ENCODE data around the gene GAB1.
A peak's percentile ranks its signal among the peaks of the same experiment; 100 is the strongest.

The GAB1 gene

DNA sequence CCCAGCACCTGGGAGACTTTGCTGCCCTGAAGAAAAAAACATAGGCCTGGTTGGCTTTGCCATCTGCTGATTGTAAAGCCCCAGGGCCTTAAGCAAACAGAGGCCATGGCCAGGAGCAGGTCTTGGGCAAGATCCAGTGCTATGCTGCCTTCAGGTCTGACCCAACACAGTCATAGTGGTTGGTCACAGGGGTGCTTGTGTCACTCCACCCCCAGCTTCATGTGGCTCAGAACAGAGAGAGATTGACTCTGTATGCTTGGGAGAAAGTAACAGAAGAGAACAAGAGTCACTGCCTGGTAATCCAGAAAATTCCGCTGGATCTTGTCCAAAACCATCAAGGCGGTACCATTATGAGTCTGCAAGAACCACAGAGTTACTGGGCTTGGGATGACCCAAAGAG, 152.4 kb downstream of the GAB1 start:
- no peak for DNase-seq (ENCODE audit: low read depth)

DNA sequence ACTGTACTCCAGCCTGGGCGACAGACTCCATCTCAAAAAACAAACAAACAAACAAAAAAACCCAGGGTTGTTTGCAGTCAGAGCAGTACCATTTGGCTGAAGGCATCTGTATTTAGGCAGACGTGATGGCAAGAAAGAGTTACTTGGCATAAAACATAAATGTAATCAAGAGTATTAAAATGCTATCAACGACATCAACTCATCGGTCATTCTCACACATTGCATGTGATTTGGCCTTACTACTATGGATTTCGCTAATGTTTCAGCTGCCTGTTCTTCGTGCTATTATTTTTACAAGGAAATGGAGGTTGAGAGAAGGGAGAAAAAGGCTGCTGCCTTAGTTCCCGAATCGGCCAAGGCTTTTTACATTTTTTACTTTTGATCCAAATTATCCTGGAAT, 161.3 kb downstream of the GAB1 start:
- no peak for DNase-seq (ENCODE audit: low read depth)

DNA sequence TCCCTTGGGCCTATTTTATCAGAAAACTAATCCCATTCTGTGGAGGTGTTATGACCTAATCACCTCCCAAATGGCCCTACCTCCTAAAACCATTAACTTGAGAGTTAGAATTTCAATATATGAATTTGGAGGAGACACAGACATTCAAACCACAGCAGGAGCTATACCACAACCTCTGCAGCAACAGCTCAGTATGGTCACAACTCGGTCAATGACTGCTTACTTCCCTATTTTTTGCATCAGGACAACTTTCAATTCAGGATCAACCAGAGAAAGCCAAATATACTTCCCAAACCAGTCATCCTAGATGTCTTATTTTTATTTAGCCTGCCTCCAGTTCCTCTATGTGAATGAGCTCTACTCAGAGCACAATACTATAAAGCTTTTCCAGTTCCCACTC, 165.6 kb downstream of the GAB1 start:
- no peak for DNase-seq (ENCODE audit: low read depth)

DNA sequence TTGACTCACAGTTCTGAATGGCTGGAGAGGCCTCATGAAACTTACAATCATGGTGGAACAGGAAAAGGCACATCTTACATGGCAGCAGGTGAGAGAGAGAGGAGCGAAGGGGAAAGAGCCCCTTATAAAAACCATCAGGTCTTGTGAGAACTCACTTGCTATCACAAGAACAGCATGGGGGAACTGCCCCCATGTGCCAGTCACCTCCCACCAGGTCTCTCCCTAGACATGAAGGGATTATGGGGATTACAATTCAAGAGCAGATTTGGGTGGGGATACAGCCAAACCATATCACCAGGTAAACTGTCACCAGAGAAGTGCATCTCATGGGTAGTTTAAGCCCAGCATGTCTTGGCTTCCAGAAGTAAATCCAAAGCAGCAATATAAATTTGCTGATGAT, 169.4 kb downstream of the GAB1 start:
- no peak for DNase-seq (ENCODE audit: low read depth)

DNA sequence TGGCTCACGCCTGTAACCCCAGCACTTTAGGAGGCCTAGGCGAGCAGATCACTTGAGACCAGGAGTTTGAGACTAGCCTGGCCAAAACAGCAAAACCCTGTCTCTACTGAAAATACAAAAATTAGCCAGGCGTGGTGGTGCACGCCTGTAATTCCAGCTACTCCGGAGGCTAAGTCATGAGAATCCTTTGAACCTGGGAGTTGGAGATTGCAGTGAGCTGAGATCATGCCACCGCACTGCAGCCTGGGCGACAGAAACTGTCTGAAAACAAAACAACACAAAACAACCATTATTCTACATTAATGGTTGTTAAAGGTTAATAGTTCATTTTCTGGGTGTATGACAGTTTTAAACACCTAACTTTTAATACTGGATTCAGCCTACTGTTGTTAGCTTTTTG, 175.2 kb downstream of the GAB1 start:
- no peak for DNase-seq (ENCODE audit: low read depth)

DNA sequence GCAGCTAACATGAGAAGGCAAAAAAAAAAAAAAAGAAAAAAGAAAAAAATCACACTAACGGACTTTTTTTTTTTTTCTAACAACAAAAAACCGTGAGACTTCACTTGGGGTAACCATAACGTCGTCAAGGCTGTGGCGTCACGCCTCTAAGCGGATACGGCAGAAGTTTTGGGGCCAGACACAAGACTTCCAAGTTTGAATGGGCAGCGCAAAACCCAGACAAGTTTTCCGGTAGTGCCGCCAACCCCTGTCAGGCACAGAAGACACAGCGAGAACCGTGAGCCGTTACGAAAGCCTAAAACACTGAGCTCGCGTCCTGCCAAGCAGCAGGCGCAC, 176.3 kb downstream of the GAB1 start:
- DNase-seq (ENCODE audit: low read depth), result no peak

DNA sequence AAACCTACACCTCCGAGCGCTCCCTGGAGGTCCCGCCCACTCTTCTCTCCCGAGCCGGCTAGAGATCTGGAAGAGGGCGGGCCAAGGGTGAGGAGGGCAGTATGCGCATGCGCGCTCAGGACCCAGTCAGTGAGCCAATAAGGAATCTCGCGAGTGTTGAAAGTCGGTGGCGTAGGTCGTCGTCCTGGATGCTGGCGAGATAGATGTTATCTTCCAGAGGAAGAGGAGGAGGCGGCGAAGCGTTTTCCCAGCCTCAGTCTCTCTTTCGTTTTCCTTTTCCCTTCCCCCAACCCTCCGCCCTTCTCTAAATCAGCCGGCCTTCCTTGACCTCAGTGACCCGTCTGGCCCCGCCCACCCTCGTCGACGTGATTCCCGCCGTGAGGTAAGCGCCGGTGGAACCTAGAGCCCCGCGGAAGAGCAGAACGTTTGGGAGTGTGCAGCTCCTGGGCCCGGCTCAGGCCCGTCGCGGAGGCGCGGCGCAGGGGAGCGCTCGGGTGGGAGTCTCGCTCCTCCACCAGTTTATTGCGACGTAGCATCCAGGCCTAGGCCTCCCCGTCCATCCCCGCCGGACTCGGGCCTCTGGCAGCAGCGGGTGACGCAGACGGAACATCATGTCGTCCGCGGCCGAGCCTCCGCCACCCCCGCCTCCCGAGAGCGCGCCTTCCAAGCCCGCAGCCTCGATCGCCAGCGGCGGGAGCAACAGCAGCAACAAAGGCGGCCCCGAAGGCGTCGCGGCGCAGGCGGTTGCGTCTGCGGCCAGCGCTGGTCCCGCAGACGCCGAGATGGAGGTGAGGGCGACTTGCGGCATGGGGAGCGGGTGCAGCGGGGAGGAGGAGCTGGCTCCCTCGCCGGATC, 176.9 kb downstream of the GAB1 start, which contains the start of gene SMARCA5:
Gene SMARCA5, plus strand, starts transcription at position 389 of the 855 bp plus-strand sequence. Its CDS starts 223 bp downstream, at position 612.
- peak; percentile 93 for DNase-seq (ENCODE audit: low read depth)

DNA sequence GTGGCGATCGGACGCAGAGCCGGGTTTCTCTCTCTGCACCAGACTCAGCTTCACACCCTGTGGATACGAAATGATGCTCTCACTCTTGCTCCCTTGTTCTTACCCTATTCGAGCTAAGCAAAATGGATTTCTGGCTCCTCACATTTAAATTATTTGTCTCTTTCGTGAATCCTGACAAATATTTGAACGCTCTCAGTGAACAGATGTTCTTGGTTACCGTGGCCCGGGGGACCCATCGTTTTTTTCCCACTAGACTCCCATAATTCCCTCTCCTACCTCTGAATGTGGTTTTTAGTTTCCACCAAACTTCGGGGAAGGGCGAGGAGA, 177.5 kb downstream of the GAB1 start:
- DNase-seq (ENCODE audit: low read depth), result no peak

DNA sequence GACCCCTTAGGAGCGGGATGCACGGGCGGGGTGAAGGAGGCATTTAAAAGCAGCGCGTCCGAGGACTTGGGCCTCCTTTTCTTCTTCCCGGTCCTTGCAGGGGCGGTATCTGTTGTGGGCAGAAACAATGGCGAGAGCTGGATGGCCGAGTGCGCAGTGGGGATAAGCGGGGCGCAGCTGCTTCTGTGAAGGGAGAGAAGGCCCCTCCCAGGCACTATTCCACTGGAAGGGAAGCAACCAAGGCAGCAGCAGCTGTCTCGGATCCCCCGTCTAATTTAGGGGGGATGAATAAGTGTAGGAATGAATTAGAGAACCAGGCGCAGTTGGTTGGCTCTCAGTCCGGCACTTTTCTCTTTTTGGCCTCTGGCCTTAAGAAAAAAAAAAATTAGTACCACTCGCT, 177.8 kb downstream of the GAB1 start:
- no peak for DNase-seq (ENCODE audit: low read depth)

DNA sequence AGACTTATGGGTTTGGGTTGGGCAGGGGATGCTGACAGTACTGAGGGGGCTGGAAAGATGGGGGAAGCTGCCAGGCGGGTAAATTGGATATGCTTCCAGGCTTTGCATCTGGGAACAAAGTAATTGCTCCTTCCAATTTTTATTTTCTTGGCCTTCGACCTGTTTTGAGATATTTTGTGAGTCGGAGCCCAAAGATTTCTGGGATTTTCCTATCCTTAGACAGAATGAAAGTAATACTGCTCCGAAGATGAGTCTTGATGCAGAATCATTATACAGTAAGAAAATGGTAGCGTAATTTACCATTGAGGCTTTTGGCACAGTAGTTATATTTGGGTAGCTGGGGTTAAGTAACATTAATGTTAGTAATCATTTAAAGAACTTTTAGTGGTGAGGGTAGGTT, 178.2 kb downstream of the GAB1 start:
- DNase-seq (ENCODE audit: low read depth), result no peak

DNA sequence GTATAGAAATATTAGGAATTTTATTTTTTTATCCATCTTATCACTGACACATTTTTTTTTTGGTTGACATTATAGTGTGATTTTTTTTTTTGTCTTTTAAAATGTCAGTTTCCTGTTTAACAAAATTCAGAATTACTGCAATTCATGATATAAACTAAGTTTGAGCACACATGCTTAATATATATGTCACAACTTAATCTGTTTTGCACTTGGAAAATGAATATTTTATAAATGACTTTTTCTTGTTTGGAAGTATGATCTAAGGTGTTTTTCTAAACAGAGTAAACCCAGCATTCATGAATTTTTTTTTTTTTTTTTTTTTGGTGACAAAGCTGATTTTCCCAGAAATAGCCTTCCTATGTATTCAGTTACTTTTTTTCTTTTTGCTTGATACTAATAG, 179.2 kb downstream of the GAB1 start:
- DNase-seq (ENCODE audit: low read depth), result no peak

DNA sequence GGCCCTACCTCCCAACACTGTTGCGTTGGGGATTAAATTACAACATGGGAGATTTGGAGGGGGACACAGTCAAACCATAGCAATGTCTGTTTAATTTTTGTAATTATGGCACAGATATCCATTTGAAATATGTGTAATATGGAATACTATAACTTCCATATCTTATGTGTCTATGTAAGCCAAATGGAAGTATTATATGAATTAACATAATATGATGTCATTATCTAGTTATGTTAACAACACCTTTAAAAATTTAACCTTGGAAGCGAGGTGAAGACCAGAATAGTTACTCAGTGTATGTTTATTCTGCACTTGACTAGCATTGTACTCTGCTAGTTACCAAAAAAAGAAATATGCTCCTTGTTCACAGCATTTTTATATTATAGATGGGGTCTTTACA, 181.1 kb downstream of the GAB1 start:
- DNase-seq (ENCODE audit: low read depth), result no peak

Measured in stimulated activated CD4-positive, alpha-beta T cell treated with anti-CD3 and anti-CD28 coated beads, Interleukin-2, amount 100 ng/mL, for 4 hours (primary cell).